SW480 (cell line): ENCODE results near the gene ALDOA.
A peak's percentile ranks its signal among the peaks of the same experiment; 100 is the strongest.

Source experiments
- DNase-seq: peaks from one replicate; pipeline ENCODE4 v3.0.0-alpha.2; 2016; ENCODE audit warnings: low spot score

ALDOA gene

GRCh38 chr16:30041841-30042240, 23.7 kb upstream of the ALDOA start:
- DNase-seq = no peak

GRCh38 chr16:30046178-30046577, 19.4 kb upstream of the ALDOA start:
- DNase-seq = no peak

GRCh38 chr16:30046588-30046987, 19.0 kb upstream of the ALDOA start:
- DNase-seq = no peak

GRCh38 chr16:30049871-30050270, 15.7 kb upstream of the ALDOA start:
- no peak for DNase-seq

- no peak for DNase-seq
These were observed 14.0 kb upstream of the ALDOA start for GRCh38 chr16:30051518-30051917.

- peak; percentile 85 for DNase-seq
These were observed 12.7 kb upstream of the ALDOA start for GRCh38 chr16:30052671-30053372.

GRCh38 chr16:30053376-30054015, 12.1 kb upstream of the ALDOA start:
- peak; percentile 17 for DNase-seq

- no peak for DNase-seq
These were observed 11.1 kb upstream of the ALDOA start for GRCh38 chr16:30054451-30054850.

- no peak for DNase-seq
These were observed 10.5 kb upstream of the ALDOA start for GRCh38 chr16:30054959-30055553.

- no peak for DNase-seq
These were observed 5.2 kb upstream of the ALDOA start for GRCh38 chr16:30060346-30060745.

- DNase-seq = no peak
These were observed 4.6 kb upstream of the ALDOA start for GRCh38 chr16:30060836-30061554.

- DNase-seq = no peak
These were observed 2.2 kb upstream of the ALDOA start for GRCh38 chr16:30063278-30063892.

GRCh38 chr16:30063893-30064728, 1.4 kb upstream of the ALDOA start:
- peak; percentile 70 for DNase-seq

GRCh38 chr16:30064729-30065101, 845 bp upstream of the ALDOA start:
- no peak for DNase-seq

GRCh38 chr16:30065943-30066760, 592 bp downstream of the ALDOA start:
- no peak for DNase-seq

GRCh38 chr16:30066761-30067583, 1.4 kb downstream of the ALDOA start:
- no peak for DNase-seq

GRCh38 chr16:30067584-30067916, 2.0 kb downstream of the ALDOA start:
- no peak for DNase-seq

GRCh38 chr16:30068333-30068732, 2.8 kb downstream of the ALDOA start:
- DNase-seq = no peak

GRCh38 chr16:30068750-30069610, 3.4 kb downstream of the ALDOA start:
- no peak for DNase-seq
